ENCODE data around the gene C16orf46.

GRCh38 chr16:81067166-81067565, 9.9 kb downstream of the C16orf46 start:
- TF ChIP-seq NFATC3 (IDR thresholded peaks at IDR 0.05) (no peak), POLR2A (conservative IDR thresholded peaks at IDR 0.05) (no peak), PATZ1 (CRISPR knock-in tag; IDR thresholded peaks at IDR 0.05; ENCODE audit: borderline replicate concordance) (no peak), JUN (IDR thresholded peaks at IDR 0.05; ENCODE audit: borderline replicate concordance, low read depth, low read length) (no peak), JUN (CRISPR knock-in tag; IDR thresholded peaks at IDR 0.05; ENCODE audit: borderline replicate concordance) (no peak), GTF2A2 (tag; IDR thresholded peaks at IDR 0.05) (no peak), ZNF282 (CRISPR knock-in tag; IDR thresholded peaks at IDR 0.05) (no peak), ZNF766 (CRISPR knock-in tag; conservative IDR thresholded peaks at IDR 0.05) (no peak), HMGXB4 (CRISPR knock-in tag; IDR thresholded peaks at IDR 0.05) (no peak), TSHZ1 (CRISPR knock-in tag; IDR thresholded peaks at IDR 0.05) (no peak)
